B cell (primary cell): ENCODE results near the gene SLC25A48. TPM values are rescaled to one million over a fixed set of nuclear protein-coding genes. Genes with fewer than 3 reads are reported as not detected.

Experiments
- ATAC-seq: fragments of 200-7000 bp; cut with Tn5 transposase; one replicate; pipeline ENCODE4 v1.10.0; 2021; ENCODE audit warnings: low read depth, mild to moderate bottlenecking, moderate number of reproducible peaks, moderate library complexity
- CTCF ChIA-PET: fragments of 350-600 bp; sonication (Branson Sonifier 250); formaldehyde crosslinking; loops from one replicate; lab custom pipeline; 2021; ENCODE audit warnings: antibody characterized with exemption, inconsistent platforms; lab: Charles Lee
- POLR2A ChIA-PET: fragments of 350-600 bp; sonication (Branson Sonifier 250); formaldehyde crosslinking; loops from one replicate; lab custom pipeline; 2021; ENCODE audit warnings: antibody characterized with exemption; lab: Charles Lee
- DNase-seq: peaks from one replicate; pipeline ENCODE4 v3.0.0; 2013
- H2AFZ ChIP-seq: 2 replicates; pipeline ENCODE4 v1.6.1; 2012; ENCODE audit warnings: mild to moderate bottlenecking, low read depth, low read length; ENCODE audit not compliant: insufficient read depth, poor library complexity, severe bottlenecking
- H3K27ac ChIP-seq, 2 donors: 1 replicate in 1 of 2; 2 replicates in 1 of 2; pipeline ENCODE4 v1.5.1; 2012 to 2013; ENCODE audit warnings: low read length in 2 of 2, mild to moderate bottlenecking in 2 of 2, moderate library complexity in 1 of 2
- H3K27me3 ChIP-seq, 4 experiments: fragments of 200-600 bp in 1 of 4; sonication (generic) in 1 of 4; replicated peaks in 1 of 4; 1 replicate in 2 of 4; 2 replicates in 2 of 4; pipeline versions ENCODE4 v1.6.1 to v1.7.0; 2013 to 2016; ENCODE audit warnings: low read length in 3 of 4, mild to moderate bottlenecking in 2 of 4, mixed read lengths in 1 of 4, moderate library complexity in 1 of 4; ENCODE audit not compliant: insufficient read depth in 4 of 4, control insufficient read depth in 3 of 4; ENCODE audit errors: control extremely low read depth in 1 of 4
- H3K36me3 ChIP-seq, 2 experiments: replicated peaks in 1 of 2; 1 replicate in 1 of 2; 2 replicates in 1 of 2; pipeline versions ENCODE4 v1.6.1 to v1.7.1; 2013; ENCODE audit warnings: low read length in 1 of 2; ENCODE audit not compliant: insufficient read depth in 2 of 2, control insufficient read depth in 1 of 2; ENCODE audit errors: control extremely low read depth in 1 of 2, extremely low read depth in 1 of 2
- H3K4me1 ChIP-seq, 2 donors: fragments of 200-600 bp in 1 of 2; sonication (generic) in 1 of 2; 1 replicate in 1 of 2; 2 replicates in 1 of 2; pipeline versions ENCODE4 v1.5.1 to v1.6.1; 2013 to 2017; ENCODE audit warnings: low read length in 2 of 2; ENCODE audit not compliant: control insufficient read depth in 2 of 2, insufficient read depth in 2 of 2
- H3K4me2 ChIP-seq: replicated peaks from 2 replicates; pipeline ENCODE3; 2012; ENCODE audit warnings: mild to moderate bottlenecking, low read depth, low read length; ENCODE audit not compliant: poor library complexity, severe bottlenecking
- H3K4me3 ChIP-seq, 5 experiments: fragments of 200-600 bp in 1 of 5; sonication (generic) in 1 of 5; 1 replicate in 3 of 5; 2 replicates in 2 of 5; pipeline versions ENCODE4 v1.5.1 to v1.7.0; 2011 to 2016; ENCODE audit warnings: low read length in 4 of 5, mild to moderate bottlenecking in 4 of 5, low read depth in 2 of 5, control low read depth in 1 of 5, moderate library complexity in 1 of 5; ENCODE audit not compliant: insufficient read depth in 1 of 5; ENCODE audit errors: control extremely low read depth in 1 of 5, extremely low read depth in 1 of 5
- H3K79me2 ChIP-seq: fragments of 200-600 bp; sonication (generic); one replicate; pipeline ENCODE4 v1.6.0; 2016; ENCODE audit warnings: low read length; ENCODE audit not compliant: control insufficient read depth, insufficient read depth
- H3K9ac ChIP-seq: fragments of 200-600 bp; sonication (generic); 2 replicates; pipeline ENCODE4 v1.6.1; 2017; ENCODE audit warnings: mild to moderate bottlenecking, low read length, moderate library complexity
- H3K9me3 ChIP-seq, 3 donors: one replicate each; pipeline versions ENCODE4 v1.6.1 to v1.7.1; 2013; ENCODE audit warnings: low read length in 2 of 3; ENCODE audit not compliant: control insufficient read depth in 2 of 3, insufficient read depth in 1 of 3; ENCODE audit errors: control extremely low read depth in 1 of 3
- H4K20me1 ChIP-seq: 2 replicates; pipeline ENCODE4 v1.6.0; 2012; ENCODE audit warnings: mild to moderate bottlenecking, low read length; ENCODE audit not compliant: insufficient read depth, control insufficient read depth, poor library complexity, severe bottlenecking
- H3K27ac Mint-ChIP-seq: one replicate; pipeline ENCODE4 v1.8.0; 2021; ENCODE audit warnings: mixed read lengths
- H3K27me3 Mint-ChIP-seq: one replicate; pipeline ENCODE4 v1.8.0; 2021; ENCODE audit warnings: mixed read lengths
- H3K4me1 Mint-ChIP-seq: one replicate; pipeline ENCODE4 v1.8.0; 2021; ENCODE audit warnings: mixed read lengths
- H3K4me3 Mint-ChIP-seq: one replicate; pipeline ENCODE4 v1.8.0; 2021; ENCODE audit warnings: mixed read lengths
- H3K9me3 Mint-ChIP-seq: one replicate; pipeline ENCODE4 v1.8.0; 2022; ENCODE audit warnings: mixed read lengths; ENCODE audit not compliant: insufficient read depth
- EZH2 ChIP-seq: IDR thresholded peaks from 2 replicates; pipeline ENCODE4 v1.6.1; 2012; ENCODE audit warnings: borderline replicate concordance, low read depth, mild to moderate bottlenecking, moderate library complexity, low read length; ENCODE audit not compliant: insufficient read depth, poor library complexity, severe bottlenecking
- WGBS: methylation state at CpG from one replicate; pipeline ENCODE4 v1.1.5; 2013; ENCODE audit warnings: missing lambda C conversion rate; ENCODE audit not compliant: insufficient coverage; 5-methylcytosine and 5-hydroxymethylcytosine counted together
- intact Hi-C: fragments of 100-400 bp; cut with micrococcal nuclease; formaldehyde crosslinking; loops from one replicate; pipeline ENCODE4 v1.10.0; 2022
- polyA plus RNA-seq: library from polyadenylated mRNA; depleted of rRNA; stranded (reverse); fragments of >200 nt; gene quantifications from 2 replicates; pipeline ENCODE4 v1.2.3, GENCODE V29; 2012
- total RNA-seq, 2 donors: library from RNA; stranded (reverse); fragments of 120-200 nt in 1 of 2; gene quantifications; 1 replicate in 1 of 2; 2 replicates in 1 of 2; pipeline versions ENCODE4 v1.2.3 to v1.2.4, GENCODE V29; 2013 to 2022
- TF ChIP-seq, protein P1 (sequence below): fragments of 200-600 bp; IDR thresholded peaks from one replicate; pipeline ENCODE4 v1.8.0; 2022; ENCODE audit warnings: antibody characterized with exemption, mild to moderate bottlenecking

SLC25A48 gene
- total and polyA plus RNA-seq, 2 donors (not counting 1 experiment from before 2014, with no cell fraction given) = not detected

DNA sequence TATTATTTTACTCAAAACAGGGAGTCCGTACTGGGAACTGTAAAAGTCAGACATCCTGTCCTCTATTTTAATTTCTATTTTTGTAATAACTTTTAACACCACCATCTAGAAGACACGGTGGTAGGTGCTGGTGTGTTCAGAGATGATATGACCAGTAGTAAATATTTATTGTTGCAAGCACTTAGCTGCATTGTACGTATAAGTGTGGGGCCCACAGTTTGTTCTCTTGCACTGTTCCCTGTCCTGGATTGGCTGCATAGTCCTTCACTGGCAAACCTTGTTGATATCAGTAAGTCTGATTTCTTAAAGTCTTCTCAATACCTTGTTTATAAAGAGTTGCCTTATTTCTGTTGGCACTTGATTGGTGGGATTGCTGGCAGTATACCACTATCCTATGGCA, 85.7 kb downstream of the SLC25A48 start:
- no peak overlapping the region for H3K27ac Mint-ChIP-seq

DNA sequence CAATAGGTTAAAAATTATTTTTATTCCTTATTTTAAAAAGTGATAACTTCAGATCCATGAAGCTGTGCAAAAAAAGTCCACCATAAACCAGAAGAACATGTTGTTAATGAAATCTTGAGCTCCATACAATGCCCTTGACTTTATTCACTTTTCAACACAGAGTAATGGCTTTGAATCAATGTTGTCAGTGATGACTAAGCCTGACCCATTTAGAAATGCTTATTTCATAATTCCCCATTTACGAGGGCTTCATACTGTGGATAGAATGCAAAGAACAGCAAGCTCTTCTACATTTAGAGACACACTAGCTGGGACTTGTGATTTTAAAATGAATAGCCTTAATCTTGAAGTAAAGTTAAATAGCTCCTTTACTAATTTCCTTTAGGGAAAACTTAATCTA, 86.9 kb downstream of the SLC25A48 start:
- POLR2A ChIA-PET = no interaction called here
- no peak for TF ChIP-seq EZH2
- TF ChIP-seq, protein P1, sequence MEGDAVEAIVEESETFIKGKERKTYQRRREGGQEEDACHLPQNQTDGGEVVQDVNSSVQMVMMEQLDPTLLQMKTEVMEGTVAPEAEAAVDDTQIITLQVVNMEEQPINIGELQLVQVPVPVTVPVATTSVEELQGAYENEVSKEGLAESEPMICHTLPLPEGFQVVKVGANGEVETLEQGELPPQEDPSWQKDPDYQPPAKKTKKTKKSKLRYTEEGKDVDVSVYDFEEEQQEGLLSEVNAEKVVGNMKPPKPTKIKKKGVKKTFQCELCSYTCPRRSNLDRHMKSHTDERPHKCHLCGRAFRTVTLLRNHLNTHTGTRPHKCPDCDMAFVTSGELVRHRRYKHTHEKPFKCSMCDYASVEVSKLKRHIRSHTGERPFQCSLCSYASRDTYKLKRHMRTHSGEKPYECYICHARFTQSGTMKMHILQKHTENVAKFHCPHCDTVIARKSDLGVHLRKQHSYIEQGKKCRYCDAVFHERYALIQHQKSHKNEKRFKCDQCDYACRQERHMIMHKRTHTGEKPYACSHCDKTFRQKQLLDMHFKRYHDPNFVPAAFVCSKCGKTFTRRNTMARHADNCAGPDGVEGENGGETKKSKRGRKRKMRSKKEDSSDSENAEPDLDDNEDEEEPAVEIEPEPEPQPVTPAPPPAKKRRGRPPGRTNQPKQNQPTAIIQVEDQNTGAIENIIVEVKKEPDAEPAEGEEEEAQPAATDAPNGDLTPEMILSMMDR = no peak
- H4K20me1 ChIP-seq = no peaks in the 10 kb centered on the region
- H3K9me3 ChIP-seq = no peaks in the 10 kb centered on the region
- no peak overlapping the region for H3K4me3 Mint-ChIP-seq
- no peaks in the 10 kb centered on the region for H3K36me3 ChIP-seq
- H3K4me3 ChIP-seq = no peak overlapping the region
- DNase-seq (no peak), ATAC-seq (no peak)
- CTCF ChIA-PET = no interaction called here
- H3K27ac ChIP-seq = no peak overlapping the region
- H3K4me2 ChIP-seq = no peak overlapping the region
- peaks cover 1% of the 10 kb centered on the region for H3K9me3 Mint-ChIP-seq
- no peaks in the 10 kb centered on the region for H3K4me1 Mint-ChIP-seq
- peaks cover 65% of the 10 kb centered on the region for H3K27me3 Mint-ChIP-seq
- H3K79me2 ChIP-seq = no peaks in the 10 kb centered on the region
- no peak overlapping the region for H3K27ac Mint-ChIP-seq
- WGBS = no CpG with 5 or more reads among the region's 1 CpG
- peaks cover 0 to 7% (median 5%) of the 10 kb centered on the region in 4 experiments for H3K27me3 ChIP-seq
- no peak overlapping the region for H2AFZ ChIP-seq
- no peaks in the 10 kb centered on the region for H3K4me1 ChIP-seq
- H3K9ac ChIP-seq = no peak overlapping the region
- intact Hi-C loops = no loop called here

More for the DNA sequence above, 85.7 kb downstream of the SLC25A48 start:
- intact Hi-C loops = no loop called here
- H3K9me3 ChIP-seq = no peaks in the 10 kb centered on the region
- H3K36me3 ChIP-seq = no peaks in the 10 kb centered on the region
- TF ChIP-seq EZH2 = no peak
- TF ChIP-seq, protein P1 = no peak
- H3K4me1 ChIP-seq = no peaks in the 10 kb centered on the region
- Mint-ChIP-seq H3K9me3 (peaks cover 1% of the 10 kb centered on the region), H3K4me3 (no peak overlapping the region), H3K27me3 (peaks cover 69% of the 10 kb centered on the region), H3K4me1 (no peaks in the 10 kb centered on the region)
- H3K9ac ChIP-seq = no peak overlapping the region
- no peaks in the 10 kb centered on the region for H3K79me2 ChIP-seq
- no peaks in the 10 kb centered on the region for H4K20me1 ChIP-seq
- H2AFZ ChIP-seq = no peak overlapping the region
- no peak overlapping the region for H3K4me2 ChIP-seq
- H3K4me3 ChIP-seq = no peak overlapping the region
- CTCF ChIA-PET = no interaction called here
- 80% methylated on average over 1 of the region's 3 CpGs for WGBS
- ATAC-seq = no peak
- DNase-seq = no peak
- peaks cover 0 to 9% (median 6%) of the 10 kb centered on the region in 4 experiments for H3K27me3 ChIP-seq
- H3K27ac ChIP-seq = no peak overlapping the region
- POLR2A ChIA-PET = no interaction called here
